HG02973 (cell line): Measurements from ENCODE around the gene PAPOLA.

Experiments used
- ATAC-seq: cut with Tn5 transposase; IDR thresholded peaks from one replicate; pipeline ENCODE4 v1.9.1; 2021; ENCODE audit warnings: moderate library complexity; ENCODE audit not compliant: unreplicated experiment

PAPOLA gene

DNA sequence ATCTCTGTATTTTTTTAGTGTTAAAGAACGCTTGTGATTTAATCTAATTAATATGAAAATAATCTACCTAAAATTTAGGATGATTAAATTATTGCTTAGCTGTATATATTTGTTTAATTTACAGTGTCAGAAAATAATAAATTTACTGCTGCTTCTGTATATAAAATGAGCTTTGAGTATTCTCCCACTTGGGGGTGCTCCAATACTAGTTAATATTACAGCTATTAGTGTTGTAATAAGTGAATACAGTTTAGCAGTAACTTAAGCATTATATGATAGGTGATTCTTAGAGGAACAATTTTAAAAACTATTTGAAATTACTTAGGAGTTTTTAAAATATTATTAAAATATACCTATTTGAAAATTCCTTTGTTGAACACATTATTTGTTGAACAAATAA is 62.2 kb downstream of the PAPOLA start:
- no peak for ATAC-seq

DNA sequence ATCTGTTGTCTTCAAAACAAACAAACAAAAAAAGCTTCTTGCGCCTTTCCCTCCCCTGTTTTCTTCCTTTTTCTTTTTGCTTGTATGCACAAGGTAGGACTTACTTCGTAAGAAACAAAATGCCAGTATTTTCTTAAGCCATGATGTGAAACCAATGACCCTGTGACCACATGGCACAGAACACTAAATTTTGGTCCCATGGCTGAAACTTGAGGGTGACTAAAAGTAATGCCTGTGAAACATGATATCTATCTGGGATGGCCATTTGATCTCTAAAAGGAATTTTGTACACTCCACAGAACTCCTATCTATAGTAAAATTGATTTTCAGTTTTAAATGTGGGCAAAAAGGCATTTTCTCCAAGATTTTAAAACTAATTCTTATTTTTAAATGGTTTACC is 63.6 kb downstream of the PAPOLA start:
- no peak for ATAC-seq

DNA sequence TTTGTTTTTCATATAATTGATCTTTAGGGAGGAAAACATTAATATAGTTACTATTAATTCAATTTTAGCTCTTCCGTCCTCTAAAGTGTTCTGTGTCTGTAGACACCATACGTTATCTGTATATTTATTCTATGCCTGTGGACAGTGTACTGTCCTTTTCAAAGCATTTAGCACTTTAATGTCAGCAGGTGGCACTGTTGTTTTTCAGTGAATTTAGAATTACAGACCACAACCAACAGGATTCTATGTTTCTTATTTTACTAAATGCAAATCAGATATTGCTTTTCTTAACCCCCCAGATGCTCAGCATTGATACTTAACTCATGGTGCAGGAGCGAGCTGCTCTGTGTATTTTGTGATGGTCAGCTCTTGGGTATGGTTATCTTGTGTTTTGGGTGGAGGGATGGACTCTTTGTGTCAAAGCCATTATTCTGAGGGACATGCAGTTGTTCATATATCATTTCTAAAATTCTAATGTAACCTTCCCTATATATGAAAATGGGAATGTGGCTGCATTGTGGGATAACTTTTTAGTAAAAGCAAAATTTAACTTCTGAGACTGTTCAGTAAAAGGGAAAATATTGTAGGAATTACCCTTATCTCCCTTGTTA is 65.2 kb downstream of the PAPOLA start:
- no peak for ATAC-seq

DNA sequence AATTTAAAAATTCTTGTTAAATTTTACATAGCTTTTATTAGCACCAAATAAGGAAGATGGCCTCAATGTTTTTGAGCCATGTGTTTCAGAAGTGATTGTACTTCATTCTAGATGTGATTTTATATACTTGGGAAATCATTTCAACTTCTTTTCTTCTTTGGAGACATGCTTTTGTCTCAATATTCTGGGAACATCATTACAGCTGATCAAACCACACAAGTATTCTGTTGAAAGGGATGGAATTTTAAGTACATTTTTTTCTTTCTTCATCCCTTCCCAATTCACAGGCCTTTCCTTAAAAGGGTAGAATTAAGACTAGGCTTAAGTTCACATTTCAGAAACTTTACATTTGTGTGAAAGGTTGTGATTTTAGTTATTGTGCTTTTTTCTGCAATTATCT is 66.4 kb downstream of the PAPOLA start:
- no peak for ATAC-seq

DNA sequence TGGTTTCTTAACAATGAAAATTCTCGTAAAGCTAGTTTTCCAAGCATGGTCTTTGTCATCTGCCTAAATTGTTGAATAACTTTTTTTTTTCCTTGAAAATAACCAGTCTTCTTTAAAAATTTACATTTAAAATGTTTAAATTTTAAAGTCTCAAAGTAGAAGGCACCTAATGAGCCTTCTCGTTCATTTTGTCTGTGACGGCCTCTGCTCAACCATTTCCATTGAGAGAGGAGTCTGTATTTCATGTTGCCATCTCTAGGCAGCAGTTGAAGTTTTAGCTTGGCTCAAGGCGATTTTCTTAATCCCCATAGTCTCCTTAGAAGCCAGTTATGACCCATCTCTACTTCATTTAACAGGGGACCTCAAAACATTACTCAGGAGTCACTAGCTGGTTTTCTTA is 69.1 kb downstream of the PAPOLA start:
- no peak for ATAC-seq

DNA sequence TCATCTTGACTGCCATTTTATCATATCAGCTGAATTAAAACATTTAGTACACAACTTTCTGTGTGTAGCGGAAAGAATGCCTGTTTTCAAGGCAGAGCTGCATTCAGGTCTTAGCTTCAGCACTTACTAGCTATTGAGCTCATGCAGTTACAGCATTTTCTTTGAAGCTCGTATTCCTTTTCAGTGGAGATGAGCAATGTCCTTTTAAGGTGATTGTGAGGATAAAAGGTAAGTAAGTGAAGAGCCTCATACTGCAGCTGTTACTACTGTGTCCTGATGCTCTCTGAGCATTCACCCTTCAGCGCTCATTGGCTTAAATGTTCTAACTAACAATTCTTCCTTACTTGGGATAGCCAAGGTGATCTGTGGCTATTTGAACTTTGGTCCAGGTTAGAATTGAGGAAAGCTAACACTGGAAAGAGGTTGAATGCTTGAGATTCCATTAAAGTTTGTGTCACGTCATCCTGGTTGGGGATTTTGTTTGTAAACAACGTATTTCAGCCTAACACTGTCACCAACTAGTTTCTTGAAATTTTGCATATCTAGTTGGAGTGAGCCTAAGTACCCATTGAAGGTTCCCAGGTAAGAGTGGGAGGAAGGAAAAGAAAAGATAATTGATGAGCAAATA is 71.4 kb downstream of the PAPOLA start:
- no peak for ATAC-seq

DNA sequence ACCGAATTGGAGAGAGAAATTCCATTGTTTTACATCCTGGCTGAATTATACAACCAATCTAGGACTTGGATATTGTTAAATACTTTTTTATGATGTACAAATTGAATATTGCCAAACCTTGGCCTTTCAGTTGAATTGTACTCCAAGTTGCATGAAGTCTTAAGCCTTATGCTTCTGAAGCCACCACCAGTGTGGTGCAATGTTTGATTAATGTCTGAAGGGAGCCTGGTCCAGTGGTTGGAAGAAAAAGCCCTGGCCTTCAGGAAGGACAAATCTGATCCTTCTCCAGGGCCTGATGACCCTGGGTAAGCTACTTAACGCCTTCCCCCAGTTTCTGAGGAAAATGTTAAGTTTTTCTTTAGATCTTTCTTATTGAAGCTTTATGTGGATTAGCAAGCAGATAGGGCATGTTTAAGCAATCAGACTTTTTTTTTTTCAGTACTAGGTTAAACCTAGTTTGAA is 72.0 kb downstream of the PAPOLA start:
- no peak for ATAC-seq

DNA sequence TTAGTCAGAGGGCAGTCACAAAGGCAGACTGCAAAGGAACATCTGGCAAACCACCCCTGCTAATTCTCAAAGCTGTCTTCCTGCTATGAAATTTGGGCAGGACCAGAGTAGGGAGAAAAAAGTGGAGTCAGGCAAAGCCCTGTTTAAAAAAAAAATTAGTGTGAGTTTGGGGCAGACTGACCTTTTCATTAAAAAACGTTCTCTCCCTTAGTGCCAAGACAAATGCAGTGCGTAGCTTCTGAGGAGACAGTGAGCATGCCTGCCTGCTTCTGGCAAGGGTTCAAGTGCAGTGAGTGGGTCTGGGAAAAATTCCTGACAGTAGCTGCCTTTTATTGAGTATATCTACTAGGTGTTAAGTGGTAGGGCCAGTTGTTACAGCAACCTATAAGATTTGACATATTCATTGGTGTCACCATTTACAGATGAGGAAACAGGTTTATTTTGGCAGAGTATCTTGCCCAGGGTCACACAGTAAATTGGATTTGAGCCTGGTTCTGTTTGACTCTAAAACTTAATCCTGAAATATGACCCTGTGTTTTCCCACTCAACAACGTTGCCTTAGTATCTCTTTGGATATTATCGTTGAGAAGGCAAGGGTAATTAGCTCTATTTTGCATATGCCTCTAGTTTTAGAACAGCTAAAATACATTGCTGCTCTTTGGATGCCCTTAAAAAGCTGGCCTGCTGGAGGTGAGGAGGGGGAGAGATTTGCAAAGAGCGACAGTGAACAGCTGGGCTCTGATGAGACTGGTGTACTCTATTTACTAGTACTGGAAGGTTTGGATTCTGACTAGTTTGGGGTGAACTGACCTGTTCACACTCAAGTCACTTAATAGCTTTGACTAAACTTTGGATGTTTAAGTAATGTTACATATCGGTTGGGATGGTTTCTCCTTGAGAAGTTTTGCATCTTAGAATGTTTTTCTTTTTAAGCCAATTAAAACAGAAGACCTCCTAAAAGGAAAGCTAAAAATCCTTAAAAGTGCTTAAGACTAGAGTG is 72.8 kb downstream of the PAPOLA start:
- ATAC-seq: no peak

DNA sequence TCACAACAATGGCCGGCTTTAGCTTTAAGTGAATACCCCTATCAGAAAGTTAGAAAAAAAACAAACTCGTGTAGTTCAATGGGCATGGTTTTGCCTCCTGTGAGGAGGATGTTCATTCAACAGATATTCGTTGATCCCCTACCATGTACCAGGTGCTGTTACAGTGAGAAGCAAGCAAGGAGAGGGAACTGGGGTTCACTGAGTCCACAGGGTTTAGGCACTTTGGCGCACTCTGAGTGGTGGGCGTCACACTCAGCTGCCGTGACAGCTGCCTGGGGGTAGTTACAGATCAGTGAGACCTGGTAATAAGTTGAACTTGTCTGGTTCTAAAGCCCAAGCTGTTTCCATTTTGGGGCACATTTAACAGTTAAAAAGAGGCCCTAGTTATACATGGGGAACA is 74.2 kb downstream of the PAPOLA start:
- ATAC-seq: no peak

DNA sequence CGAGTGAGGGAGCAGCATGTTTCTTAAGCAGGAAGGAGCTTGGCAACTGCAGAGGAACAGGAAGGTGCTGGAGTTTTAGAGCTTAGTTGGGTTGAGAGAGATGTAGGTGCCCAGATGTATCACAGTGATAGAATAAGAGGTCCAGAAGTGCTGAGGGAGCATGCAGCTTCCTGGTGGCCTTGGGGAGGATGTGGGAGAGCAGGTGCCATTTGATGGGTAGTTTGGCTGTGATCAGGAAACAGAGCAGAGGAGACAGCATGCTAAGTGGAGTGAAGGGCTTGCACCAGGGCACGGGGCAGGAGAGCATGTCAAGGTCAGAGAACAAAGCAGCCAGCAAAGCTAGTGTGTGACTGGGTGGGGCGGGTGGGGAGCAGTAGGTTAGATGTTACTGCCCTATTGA is 74.8 kb downstream of the PAPOLA start:
- no peak for ATAC-seq

DNA sequence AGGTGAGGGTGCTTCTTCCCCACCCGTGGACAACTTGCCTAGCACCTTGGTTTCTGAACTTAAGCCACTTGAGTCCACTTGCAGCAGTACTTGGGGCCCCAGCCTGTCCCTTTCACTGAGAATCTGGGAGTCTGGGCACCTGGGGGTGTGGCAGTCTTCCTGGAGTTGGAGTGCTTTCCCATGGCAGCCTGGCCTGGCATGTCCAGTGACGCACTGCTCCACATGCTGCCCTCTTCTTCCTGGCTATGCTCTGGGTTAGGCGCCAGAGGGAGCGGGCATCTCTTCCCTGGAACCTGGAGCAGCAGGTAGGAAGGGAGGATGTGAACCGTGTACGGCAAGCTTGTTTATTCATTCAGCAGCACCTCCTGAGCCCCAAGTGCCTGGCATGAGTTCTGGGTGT is 76.4 kb downstream of the PAPOLA start:
- ATAC-seq: no peak

DNA sequence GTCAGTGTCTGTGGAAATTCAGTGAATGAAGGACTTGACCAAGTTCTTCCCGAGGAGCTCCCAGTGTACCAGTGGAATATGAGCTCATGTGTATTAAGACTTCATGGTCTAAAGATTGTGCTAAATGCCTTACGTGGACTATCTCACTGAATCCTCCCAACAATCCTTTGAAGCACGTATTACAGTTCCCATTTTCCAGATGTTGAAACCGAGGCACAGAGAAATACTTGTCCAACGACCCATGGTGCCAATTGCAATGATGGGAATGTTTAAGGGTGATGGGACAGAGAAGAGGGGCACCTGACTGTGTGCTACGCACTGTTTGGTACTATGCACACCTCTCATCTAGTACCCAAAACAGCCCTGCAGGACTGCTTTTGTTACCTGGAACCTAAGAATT is 77.2 kb downstream of the PAPOLA start:
- no peak for ATAC-seq

DNA sequence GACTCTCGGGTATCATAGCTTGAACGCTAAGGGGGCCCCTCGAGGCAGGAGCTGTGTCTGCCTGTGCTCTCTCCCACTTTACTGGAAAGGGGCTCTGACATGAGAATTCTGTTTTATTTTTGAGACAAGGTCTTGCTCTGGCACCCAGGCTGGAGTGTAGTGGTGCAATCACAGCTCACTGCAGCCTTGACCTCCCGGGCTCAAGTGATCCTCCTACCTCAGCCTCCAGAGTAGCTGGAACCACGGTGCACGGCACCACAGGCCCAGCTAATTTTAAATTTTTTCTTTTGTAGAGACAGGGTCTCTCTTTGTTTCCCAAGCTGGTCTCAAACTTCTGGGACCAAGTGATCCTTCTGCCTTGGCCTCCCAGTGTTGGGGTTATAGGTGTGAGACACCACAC is 77.7 kb downstream of the PAPOLA start:
- ATAC-seq: no peak

DNA sequence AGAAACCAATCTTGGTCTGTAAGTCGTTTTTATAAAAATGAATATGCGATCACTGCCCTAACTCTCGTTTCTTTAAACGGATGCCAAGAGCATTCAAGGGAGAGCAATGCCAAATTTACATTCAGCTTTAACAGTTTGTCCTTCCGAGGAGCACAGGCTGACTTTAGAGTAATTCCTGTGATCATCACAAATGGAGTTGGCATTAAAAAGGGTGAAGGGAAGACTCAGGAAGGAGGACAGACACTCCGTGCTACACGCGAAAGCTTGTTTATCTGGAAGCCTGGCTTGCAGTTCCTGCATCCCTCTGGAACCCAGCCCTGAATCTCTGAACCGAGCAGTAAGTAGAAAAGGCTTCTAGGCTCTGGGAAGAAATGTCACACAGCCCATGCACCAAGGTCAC is 78.4 kb downstream of the PAPOLA start:
- ATAC-seq: no peak

DNA sequence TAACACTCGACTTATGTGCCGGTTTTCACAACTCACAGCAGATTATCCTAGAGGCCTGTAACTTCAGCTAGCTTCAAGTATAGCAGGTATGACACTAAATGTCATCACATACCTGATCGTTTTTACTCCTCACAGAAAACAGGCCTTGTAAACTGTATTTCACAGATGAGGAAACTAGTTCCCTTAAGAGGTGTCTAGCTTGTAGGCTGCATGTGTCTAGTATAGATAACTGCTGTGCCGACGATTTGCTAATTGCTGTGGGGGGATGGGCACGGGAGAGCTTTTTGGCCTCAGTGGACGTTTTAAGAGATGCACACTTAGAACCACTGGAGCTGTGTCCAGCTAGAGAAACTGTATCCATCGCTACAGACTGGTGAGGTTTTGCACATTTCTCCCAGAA is 78.8 kb downstream of the PAPOLA start:
- ATAC-seq: no peak

DNA sequence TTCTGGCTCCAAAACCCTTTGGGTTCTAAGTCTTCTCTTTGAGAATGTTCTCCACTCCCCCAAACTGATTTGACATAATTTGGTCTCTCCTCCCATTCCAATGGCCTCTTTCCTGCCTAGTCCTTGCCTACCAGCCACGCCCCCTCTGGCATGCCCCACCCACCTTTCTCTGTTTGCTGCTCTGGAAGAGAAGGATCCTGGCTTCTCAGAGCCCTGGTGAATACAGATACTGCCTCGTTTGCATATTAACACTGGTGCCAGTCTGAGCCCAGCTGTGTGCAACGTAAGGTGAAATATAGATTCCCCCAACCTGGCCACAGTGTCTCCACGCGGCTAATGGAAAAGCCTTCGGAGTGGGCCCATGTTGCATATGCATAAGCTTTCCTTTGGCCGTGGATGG is 79.7 kb downstream of the PAPOLA start:
- no peak for ATAC-seq

DNA sequence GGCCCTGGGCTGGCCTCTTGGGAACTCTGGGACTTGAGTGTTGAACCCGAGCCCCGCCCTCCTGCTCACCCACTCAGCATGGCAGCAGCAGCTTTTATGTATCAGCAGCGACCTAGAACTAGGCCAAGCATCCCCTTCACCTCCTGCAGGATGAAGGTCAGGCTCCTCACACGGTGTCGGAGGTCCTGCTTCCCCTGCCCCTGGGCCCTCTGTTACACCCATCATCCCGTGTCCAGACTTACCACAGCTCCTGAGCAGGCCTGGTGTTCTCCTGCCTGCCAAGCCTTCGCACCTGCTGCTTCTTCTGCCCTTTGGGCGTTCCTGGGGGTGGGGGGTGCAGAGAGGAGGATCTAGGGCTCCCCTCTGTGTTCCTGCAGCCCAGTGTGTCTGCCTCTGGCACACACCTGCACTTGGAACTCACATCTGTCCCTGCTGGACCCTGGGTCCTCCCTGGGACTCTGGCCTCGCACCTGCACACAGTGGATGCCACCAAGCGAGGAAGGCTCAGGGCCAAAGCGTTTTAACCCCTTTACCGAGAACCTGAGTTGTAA is 80.3 kb downstream of the PAPOLA start:
- no peak for ATAC-seq

DNA sequence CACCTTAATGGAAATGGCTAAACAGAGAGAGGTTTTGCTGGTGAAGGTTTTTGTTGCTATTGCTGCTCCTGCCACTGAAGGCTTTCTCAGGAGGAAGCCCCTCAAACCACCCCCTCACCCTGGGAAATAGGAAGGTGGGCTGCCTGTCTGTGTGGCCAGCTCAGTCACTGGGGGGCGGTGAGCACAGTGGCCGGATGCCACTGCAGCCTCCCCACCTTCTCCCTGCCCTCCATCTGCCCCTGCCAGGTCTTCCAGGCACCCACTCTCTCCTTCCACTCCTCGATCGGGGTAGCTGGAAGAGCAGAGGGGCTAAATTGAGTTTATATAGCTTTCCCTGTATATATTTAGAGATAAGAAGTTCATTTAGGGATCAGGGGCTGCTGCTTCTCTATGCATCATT is 80.8 kb downstream of the PAPOLA start:
- ATAC-seq: no peak

DNA sequence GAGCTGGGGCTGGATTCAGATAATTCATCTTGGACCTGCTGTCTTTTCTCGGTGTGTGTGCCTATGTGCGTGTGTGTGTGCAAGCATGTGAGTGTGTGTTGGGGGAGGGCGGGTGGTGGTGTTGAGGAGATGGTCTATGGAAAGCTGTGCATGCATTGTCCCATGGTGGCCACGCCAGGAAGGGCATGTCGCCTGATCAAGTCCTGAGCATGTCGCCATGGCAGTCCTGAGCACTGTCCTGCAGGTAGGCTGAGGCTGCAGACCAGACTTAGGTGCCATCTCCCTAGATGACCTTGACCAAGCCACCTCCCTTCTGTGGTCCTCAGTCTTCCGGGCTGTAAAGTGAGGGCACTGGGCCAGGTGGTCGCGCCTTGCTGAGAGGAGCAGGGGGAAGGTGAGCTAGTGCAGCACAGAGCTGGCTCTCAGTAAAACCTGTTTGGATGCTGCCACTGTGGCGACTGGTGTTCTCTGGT is 81.4 kb downstream of the PAPOLA start:
- no peak for ATAC-seq

DNA sequence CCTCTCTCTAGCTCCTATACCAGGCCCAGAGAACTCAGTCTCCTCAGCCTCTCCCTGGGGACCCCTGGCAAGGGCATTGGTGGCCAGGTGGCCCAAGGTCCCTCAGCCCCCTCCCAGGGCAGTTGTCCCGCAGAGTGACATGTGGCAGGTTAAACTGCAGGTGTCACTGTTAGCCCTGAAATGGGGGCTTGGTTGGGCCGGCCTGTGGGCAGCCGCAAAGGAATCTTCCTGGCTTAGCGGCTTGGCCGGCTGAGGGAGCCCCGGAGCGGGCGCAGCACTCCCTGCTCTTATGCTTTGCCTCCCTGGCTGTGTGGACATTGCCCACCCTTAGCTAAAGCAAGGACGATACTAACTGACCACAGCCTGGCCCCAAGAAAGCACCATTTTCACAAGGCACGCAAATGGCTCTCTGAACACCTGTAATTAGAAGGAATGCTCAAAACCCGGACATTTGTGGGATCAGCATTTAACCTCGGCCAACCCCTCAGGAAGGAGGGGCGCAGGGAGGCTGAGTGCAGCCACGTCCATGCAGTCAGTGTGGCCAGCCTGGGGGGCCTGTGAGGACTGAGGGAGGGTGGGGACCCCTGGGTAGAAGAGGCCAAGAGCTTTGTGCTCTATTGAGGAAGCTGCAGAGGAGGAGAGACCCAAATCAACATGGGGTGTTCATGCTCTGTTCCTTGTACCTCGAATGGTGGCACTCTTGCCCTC is 82.2 kb downstream of the PAPOLA start:
- no peak for ATAC-seq
